ENCODE measurements around the gene GSC2. TPM values are rescaled to one million over a fixed set of nuclear protein-coding genes. Genes with fewer than 3 reads are reported as not detected.

Gene GSC2
- total RNA-seq, 1 donor from 2014 or later = not detected

DNA sequence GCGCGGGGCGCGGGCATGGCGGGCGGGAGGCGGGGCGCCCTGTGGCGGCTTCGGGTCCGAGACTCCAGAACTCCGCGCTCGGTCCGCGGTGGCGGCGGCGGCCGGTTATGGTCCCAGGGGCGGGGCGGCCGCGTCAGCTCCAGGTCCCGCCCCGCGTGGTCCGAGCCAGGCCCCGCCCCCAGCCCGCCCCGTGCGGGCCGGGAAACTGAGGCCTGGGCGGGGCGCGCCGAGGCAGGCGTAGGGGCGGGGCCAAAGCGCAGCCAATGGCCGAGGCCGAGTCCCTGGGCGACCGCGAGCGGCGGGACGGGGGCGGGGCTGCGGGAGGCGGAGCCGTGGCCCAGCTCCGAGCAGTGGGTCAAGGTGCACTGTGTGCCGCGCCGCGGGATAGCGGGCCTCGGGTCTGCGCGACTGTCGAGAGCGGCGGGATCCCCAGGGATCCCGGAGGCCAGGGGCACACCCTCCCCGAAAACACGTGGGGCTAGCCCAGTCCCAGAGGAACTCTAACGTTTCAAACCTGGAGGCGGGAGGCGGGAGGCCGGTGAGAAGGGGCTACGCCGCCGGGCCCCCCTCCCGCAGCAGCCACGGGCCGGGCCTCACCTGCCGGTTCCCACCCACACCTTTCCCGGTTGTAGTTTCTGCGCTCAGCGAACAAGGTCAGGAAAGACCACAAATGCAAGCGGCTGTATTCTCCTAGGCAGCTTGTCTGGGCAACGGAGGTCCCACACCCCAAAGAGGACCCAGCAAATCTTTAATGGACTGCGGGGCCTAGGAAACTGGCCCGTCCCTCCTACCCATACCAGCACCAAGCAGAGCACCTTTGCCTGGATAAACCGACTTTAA, 28.8 kb upstream of the GSC2 start, which contains the start of gene SLC25A1:
TSS of gene SLC25A1 (minus strand) at position 80 of the 840 bp plus-strand sequence. CDS start at position 17, 63 bp downstream.
- intact Hi-C loops (cut with micrococcal nuclease) = loop anchor here (1.0 to 2.0 kb wide), 6 partner anchors 35 to 300 kb away; partner anchors contain the start of genes C22orf39, CDC45, CLTCL1 and DGCR2

DNA sequence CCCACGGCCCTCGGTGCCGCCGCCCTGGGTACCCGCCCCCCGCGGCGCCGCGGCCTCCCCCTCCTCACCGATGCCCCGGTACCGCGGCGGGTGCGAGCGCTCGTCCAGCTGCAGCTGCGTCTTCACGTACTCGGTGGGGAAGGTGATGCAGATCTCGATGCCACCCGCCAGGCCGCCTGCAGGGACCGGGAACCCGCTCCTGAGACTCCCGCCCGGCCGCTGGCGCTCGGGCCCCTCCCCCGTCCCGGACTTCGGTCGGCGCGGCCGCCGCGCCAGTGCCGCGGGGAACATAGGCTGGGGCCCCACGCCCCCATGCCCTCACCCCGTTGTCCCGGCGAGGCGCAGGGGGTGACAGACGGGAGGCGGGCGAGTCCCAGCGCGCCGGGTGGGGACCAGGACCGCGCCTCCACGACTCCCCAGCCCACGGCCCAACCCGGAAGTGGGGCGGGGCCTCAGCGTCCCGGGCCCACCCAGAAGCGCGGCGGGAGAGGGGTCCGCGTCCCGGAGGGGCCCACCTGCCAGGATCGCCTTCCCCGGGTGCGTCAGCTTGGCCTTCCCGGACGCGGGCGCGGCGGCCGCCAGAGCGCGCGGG, 28.1 kb upstream of the GSC2 start:
- intact Hi-C loops (cut with micrococcal nuclease) = loop anchor here (1.0 to 2.0 kb wide), 5 partner anchors 34 to 301 kb away; partner anchors contain the start of genes CDC45, CLTCL1, DGCR2 and ESS2

DNA sequence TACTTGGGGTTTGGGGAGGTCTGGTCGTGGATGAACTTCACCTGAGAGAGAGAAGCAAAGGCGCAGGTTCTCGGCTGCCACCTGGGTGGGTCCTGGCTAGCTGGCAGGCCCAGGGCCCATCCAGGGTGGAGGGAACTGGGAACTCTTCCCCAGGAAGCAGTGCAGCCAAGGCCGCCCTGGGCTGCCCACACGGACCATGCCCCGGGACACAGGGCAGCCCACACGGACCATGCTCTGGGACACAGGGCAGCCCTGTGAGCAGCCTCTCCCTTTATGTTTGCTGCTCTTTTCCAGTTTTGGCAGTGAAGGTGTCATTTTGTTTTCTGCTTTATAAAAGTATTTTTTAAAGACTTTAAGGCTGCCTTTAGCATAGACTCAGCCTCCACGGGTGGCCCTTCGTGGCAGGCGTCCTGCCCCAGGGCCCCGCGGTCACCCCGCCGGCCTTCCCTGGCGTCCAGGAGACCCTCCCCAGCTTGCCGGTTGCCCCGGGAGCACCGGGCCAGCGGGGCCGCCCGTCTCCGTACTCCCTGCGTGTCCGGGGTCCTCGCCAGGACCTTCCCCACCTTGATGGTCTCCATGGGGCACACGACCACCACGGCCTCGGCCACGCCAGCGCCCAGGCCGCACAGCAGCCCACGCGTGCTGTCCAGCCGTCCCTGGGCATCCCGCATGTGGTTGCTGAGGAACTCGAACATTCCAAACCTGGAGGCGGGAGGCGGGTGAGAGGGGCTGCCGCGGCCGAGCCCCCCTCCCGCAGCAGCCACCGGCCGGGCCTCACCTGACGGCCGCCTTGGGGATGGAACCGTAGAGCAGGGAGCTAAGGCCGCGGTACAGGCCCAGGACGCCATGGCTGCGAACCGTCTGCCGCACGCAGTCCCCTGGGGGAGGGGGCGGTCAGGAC, 27.3 kb upstream of the GSC2 start:
- intact Hi-C loops (cut with micrococcal nuclease) = loop anchor here (1.0 to 2.0 kb wide), 5 partner anchors 33 to 302 kb away; partner anchors contain the start of genes CDC45, CLTCL1, DGCR2 and ESS2

DNA sequence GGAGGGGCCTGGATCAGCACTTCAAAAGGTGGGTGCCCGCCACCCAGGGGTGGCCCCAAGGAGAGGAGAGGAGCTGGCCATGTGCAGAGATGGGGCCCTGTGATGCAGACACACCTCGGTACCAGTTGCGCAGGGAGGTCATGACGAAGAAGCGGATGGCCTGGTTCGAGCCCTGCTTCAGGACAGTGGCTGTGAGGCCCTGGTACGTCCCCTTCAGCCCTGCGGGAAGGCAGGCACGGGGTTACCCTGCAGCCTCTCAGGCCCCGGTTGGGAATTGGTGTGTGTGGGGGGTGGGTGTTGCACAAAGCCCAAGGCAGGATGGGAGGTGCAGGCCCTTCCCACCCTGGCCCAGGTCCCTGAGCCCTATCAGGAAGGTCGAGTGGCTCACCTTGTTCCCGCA, 26.6 kb upstream of the GSC2 start:
- intact Hi-C loops (cut with micrococcal nuclease) = no loop called here

DNA sequence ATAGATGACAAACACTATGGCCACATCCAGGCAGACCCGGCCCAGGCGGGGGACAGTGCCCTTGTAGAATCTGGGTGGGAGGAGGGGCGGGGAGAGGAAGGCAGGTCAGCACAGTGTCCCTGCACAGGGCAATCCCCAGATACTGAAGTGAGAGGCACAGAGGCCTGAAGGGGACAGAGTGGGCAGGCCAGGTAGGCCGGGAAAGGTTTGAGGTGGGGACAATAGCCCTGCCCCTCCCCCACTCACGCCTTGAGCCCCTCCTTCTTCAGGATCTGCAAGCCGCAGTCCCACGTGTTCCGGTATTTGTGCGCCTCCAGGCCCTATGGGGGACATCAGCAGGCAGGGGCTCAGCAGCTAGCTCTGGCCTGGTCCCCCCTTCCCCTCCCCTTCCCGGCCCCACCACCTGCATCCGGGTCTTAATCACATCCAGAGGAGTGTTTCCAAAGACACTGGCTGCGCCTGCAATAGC, 26.1 kb upstream of the GSC2 start:
- intact Hi-C loops (cut with micrococcal nuclease) = no loop called here

DNA sequence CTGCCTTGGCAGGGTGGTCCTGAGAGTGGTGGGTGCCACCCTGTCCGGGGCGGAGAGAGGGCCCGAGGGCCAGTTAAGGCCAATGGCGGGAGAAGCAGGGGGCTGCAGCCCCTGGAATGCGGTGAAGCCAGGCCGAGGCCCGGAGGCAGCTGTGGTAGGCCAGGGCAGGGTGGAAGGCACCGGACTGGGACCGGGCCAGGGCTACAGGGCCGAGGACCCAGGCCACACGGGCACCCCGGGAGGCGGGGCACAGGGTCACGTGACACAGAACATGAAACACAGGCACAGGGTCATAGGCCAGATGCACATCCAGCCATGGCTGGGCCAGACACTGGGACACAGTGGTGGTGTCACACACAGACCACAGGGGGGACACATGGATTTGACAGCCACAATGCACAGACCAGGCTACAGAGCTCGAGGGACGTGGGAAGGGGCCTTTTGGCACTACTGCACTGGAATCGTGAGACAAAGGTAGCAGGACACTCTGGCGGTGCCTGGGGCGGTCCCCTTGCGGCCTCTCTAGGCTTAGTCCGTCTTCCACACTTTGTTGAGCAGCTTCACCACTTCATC, 25.6 kb upstream of the GSC2 start:
- intact Hi-C loops (cut with micrococcal nuclease) = no loop called here

DNA sequence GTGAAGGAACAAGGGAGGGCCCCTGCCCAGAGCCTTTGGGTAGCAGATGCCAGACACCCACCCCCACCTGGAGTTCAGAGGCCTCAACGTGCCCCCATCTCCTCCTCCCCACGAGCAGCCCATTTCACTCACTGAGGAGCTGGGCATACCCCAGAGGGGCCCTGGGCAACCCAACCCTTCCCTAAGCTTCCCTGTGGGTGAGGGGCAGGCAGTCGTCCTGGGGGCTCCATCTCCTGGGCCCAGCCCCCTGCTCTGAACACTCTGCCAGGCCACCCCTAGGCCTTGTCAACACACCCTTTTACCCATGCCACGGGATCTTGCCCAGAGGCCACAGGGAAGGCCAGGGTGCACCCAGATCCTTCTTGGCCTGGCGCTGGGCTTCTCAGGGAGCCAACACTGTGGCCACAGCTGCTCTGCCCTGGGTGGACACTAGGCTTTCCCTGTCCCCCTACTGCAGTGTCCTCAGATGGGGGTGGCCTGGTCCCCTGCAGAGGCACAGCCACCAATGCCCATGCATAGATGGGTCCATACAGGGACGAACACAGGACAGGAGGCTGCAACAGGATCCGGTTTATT, 25.0 kb upstream of the GSC2 start:
- intact Hi-C loops (cut with micrococcal nuclease) = no loop called here

DNA sequence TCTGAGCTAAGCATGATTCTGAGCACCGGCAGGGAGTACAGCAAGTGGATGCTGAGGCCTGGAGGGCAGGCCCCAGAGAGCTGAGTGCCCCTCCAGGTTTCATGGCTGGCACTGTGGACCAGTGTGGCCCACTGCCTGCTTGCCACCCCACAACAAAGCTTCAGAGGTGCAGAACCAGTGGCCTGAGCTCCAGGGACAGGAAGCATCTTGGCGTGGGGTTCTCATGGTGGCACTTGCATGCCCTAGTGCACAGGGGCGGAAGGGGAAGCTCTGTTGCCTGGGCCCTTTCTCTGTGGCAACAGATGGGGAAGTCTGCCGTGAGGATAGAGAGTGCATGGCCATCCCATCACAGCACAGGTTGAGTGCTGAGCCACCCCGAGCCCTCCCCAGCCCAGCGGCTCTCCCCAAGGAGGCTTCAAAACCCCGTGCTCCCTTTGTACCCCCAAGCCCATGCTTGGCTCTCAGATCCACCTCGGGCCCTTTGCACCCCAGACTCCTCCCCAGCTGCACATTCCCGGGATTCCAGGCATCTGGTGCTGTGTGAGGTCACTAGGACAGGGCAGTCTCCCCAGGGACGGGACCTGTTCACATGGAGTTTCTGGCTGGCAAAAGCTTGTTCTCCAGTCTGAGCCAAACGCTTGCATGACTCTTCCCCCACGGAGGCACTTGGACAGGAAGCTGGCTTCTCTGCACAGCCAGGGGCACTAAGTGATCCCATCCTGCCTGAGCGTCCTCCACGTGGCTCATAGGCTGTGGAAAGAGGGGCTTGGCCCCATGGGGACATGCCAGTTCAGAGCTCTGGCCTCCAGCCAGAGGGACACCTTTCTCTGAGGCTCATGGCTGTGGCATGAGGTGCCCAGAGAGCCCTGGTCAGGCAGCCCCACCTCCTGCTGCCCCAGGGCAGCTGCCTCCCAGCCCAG, 24.3 kb upstream of the GSC2 start:
- intact Hi-C loops (cut with micrococcal nuclease) = no loop called here

DNA sequence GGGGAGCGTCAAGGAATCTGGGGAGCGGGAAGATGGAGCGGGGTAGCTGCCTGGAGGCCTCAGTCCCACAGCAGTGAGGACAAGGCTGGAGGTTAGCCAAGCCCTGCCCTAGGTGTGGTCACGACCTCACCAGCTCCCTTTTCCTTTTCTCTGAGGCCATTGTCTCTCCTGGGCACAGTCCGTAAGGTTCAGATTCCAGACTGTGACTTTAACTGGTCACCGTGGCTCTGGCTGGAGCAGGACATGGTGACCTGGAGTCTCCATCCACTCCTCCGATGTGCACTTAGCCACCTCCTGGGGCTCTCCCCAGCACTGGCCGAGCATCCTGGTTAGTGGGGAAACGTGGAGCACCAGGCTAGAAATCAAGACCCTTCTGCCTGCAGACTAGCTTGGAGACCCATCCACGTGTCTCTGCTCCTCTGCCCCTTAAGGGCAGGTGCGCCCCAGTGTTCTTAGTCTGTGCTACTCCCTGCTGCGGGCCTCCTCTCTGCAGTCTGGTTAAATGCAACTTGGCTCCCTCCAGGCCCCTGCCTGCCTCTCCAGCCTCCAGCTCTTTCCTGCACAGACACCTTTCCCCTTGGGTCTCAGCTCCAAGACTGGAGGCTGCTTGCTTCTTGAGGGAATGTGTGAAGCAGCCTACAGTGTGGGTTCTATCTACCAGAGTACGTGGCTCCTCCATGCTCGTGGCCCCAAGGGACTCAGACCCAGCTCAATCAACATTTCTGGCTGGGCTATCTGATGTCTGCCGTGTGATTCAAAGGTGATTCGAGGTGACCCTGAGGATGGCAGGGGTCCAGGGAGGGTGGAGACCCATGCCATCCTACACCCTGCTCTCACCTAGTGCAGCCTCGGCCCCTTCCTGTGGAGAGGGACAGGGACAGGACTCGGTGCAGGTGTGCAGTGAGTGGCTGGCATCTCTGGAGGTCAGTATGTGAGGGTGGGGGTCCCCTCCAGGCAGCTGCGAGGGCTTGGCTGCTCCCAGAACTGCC, 23.2 kb upstream of the GSC2 start:
- intact Hi-C loops (cut with micrococcal nuclease) = no loop called here

DNA sequence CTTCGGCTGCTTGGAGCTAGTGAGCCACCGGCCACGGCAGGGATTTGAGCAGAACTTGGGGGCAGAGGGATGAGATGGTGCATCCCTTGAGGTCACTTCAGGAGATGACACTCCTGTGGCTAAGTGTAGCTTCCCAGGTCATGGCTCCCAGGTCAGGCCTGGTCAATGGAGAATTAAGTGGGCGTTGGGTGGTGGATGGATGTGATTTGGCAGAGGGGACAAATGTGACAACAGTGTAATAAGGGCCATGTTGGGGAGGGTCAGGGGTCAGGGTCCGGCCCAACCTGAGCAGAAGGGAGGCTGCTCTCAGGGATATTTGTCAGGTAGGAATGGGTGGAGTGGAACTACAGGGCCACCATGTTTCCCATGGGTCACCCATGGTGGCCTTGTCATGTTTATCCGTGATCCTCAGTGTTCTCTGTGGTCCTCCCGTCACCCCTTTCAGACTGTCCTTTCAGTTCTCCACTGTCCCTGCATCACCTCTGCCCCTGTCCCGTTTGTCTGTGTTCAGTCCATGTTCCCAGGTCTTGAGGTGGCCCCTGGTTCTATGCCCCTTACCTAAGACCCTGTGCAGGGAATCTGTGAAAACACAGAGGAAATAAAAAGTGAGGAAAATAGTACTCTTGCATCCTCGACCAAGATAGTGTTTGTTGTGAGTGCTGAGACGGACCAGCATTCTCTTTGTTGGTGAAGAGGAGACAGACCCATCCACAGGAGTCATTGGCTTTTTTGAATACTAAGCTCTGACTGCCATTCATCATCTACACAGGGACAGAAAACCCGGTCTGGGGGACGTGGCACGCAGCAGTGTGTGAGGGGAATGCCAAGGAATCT, 22.3 kb upstream of the GSC2 start:
- intact Hi-C loops (cut with micrococcal nuclease) = no loop called here

DNA sequence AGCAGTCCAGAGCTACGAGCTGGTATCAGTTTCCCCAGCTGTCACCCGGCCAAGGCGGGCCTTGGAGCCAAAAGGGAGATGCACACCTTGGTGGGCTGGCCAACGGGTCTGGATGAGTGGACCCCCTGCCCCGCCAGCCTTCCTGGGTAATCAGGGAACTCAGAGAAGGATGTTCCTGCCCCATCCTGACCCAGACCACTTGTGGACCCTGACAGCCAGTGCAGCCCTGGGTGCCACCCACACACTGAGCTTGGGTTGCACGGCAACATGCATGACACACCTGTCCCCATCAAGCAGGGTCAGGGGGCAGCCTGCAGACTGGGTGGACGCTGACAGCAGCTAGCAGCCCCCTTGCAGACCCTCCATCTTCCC, 19.8 kb upstream of the GSC2 start:
- intact Hi-C loops (cut with micrococcal nuclease) = no loop called here

DNA sequence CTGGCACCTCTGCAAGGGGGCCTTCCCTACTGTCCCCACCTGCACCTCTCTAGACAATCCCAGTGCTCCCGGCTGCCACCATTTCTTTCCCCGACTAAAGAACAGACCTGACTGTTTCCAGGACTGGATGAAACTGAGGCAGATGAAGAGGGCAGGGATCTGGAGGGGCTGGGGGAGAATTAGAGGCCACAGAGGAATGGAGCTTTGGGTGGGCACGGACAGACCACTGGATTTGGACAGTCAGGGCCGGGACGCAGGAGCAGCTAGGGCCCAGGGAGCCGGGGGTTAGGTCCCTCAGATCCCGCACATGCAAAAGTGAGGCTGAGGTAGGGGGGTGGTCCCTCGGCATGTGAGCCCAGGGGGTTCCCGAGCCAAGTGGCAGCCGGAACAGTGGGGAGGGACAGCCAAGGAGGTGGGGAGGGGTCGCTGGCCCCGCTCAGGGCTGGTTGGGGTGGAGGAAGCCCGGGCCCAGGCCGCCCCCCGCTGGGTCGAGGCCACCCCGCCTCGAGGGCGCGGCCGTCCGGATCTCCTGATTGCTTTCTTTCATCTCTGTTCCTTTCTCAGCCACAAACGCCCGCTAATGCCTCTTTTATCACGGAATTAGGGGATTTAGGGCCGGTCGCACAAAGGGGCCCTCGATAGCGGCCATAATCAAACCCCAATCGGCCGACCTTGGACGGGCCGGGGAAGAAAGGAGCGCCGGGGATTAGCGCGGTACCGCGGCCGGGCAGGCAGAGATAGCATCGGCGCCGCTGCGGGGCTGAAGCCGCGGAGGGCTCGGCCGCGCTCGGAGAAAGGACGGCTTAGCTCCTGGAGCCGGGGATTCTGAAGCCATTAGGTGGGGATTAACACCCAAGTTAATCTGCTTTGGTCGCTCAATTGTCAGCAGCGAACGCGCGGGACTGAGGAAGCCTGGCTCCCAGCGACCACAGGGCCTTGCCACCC, 19.2 kb upstream of the GSC2 start:
- intact Hi-C loops (cut with micrococcal nuclease) = no loop called here

DNA sequence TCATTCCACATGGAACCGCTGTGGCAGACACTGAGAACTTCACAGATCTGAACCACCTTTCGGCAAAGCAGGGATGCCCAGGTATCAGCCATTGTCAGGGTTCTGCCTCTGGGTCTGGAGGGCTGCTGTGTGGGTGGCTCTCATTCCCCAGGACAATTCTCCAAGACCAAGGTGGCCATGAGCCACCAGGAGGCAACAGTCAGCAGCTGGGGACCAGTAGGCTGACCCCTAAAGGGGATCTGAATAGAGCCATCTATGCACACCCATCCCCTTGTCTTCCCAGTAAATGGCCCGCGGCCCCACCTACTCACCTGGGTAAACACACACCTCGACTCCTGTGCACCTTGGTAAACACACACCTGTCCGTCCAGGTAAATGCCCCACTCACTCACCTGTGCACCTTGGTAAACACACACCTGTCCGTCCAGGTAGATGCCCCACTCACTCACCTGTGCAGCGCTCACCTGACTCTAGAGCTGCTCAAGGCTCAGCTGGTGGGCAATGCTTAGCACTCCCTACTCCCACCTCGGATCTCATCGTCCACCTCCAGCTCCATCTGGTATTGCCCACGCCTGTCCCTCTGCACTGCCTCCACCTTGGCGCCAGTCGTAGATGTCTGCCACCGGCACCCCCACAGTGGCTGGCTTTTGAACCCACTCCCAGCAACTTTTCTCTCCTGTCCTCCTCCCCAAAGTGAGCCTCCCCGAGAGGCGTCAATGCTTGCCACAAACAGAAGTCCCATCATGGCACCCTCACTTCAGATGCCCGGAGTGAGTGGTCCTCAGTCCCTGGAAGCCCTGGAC, 18.2 kb upstream of the GSC2 start:
- intact Hi-C loops (cut with micrococcal nuclease) = no loop called here

DNA sequence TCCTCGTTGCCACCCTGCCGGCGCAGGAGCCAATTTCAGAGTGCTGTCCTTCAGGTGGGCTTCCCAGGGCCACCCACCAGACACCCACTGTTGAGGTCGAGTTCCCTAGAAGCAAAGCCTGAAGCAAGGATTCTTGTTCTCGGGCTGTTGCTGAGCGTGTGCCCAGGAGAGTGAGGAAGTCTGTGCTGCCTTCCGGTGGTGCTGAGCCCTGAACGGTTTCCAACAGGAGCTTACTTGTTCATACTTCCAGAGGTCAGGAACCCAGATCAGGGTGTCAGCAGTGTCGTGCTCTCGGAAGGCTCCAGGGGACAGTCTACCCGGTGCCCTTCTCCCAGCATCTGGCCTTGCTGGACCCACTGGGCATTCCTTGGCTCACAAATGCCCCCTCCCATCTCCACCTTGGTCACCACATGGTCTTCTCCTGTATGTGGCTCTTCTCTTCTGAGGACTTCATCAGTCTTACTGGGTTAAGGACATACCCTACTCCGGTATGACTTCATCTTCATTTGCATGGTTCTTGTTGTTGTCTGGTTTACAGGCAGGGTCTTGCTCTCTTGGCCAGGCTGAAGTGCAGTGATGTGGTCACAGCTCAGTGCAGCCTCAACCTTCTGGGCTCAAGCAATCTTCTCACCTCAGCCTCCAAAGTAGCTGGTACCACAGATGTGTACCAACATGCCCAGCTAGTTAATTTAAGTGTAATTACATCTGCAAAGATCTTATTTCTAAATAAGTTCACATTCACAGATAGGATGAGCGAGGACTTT, 17.2 kb upstream of the GSC2 start:
- intact Hi-C loops (cut with micrococcal nuclease) = no loop called here

DNA sequence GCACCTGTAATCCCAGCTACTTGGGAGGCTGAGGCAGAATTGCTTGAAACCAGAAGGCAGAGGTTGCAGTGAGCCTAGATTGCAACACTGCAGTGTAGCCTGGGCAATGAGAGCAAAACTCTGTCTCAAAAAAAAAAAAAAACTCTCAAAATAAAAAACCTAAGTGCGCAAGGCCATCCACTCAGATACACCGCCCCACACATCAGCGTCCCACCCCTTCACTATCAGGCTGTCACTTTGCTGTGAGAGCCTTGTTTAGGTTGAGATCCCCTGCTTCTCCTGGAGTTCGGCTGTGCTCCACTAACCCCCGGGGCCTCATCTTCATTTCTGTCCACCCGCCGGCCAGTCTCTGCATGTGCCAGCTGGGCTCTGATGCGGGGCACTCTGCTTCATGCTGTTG, 16.3 kb upstream of the GSC2 start:
- intact Hi-C loops (cut with micrococcal nuclease) = no loop called here
